Panc1 (cell line): Measurements from ENCODE around the gene CDK1. TPM values are rescaled to one million over a fixed set of nuclear protein-coding genes. Genes with fewer than 3 reads are reported as not detected.

Source experiments
- ATAC-seq: fragments of 200-7000 bp; cut with Tn5 transposase; 2 replicates; pipeline ENCODE4 v1.9.1; 2020; ENCODE audit warnings: mild to moderate bottlenecking, moderate library complexity
- BruUV-seq: library from RNA; stranded (reverse); fragments of 400-500 nt; replicated peaks from 2 replicates; lab custom pipeline; 2021; lab: Mats Ljungman, UMichigan
- CTCF ChIA-PET: fragments of 300-600 bp; sonication (Branson Sonifier 250); formaldehyde crosslinking; loops from one replicate; lab custom pipeline; 2022; ENCODE audit warnings: antibody characterized with exemption; lab: Charles Lee
- POLR2A ChIA-PET: fragments of 300-600 bp; sonication (Branson Sonifier 250); formaldehyde crosslinking; loops from one replicate; lab custom pipeline; 2022; ENCODE audit warnings: antibody characterized with exemption; lab: Charles Lee
- DNase-seq: peaks from one replicate; pipeline ENCODE4 v3.0.0-alpha.2; 2010; ENCODE audit warnings: low read depth, low spot score
- H3K27ac ChIP-seq: 2 replicates; pipeline ENCODE4 v1.5.1; 2011; ENCODE audit warnings: mild to moderate bottlenecking, low read length, inconsistent platforms
- H3K27me3 ChIP-seq: fragments of 200-500 bp; sonication (Bioruptor generic); 2 replicates; pipeline ENCODE4 v1.6.0; 2014; ENCODE audit warnings: low read length, inconsistent platforms; ENCODE audit not compliant: control insufficient read depth, insufficient read depth
- H3K36me3 ChIP-seq: fragments of 200-500 bp; sonication (Bioruptor generic); 2 replicates; pipeline ENCODE4 v1.5.1; 2014; ENCODE audit warnings: inconsistent platforms, mild to moderate bottlenecking, low read length, moderate library complexity; ENCODE audit not compliant: control insufficient read depth, insufficient read depth
- H3K4me1 ChIP-seq: 2 replicates; pipeline ENCODE4 v1.5.1; 2011; ENCODE audit warnings: inconsistent platforms, mild to moderate bottlenecking, low read length, moderate library complexity; ENCODE audit not compliant: control insufficient read depth, insufficient read depth
- H3K4me3 ChIP-seq, 2 experiments: 2 replicates each; pipeline ENCODE4 v1.5.1; 2011 to 2012; ENCODE audit warnings: low read depth in 2 of 2, low read length in 2 of 2, mild to moderate bottlenecking in 2 of 2, inconsistent platforms in 1 of 2, moderate library complexity in 1 of 2
- H3K9me3 ChIP-seq: fragments of 200-500 bp; sonication (Bioruptor generic); 2 replicates; pipeline ENCODE4 v1.5.1; 2014; ENCODE audit warnings: low read depth, mild to moderate bottlenecking, inconsistent platforms, low read length, moderate library complexity; ENCODE audit not compliant: control insufficient read depth, insufficient read depth
- CTCF ChIP-seq: fragments of 450-650 bp; IDR thresholded peaks from 2 replicates; pipeline ENCODE4 v1.5.1; 2017; ENCODE audit warnings: mild to moderate bottlenecking
- POLR2AphosphoS5 ChIP-seq: IDR thresholded peaks from 2 replicates; pipeline ENCODE4 v1.6.1; 2012; ENCODE audit warnings: mild to moderate bottlenecking, low read depth, low read length, moderate library complexity
- REST ChIP-seq, 2 experiments: IDR thresholded peaks; 2 replicates each; pipeline ENCODE4 v1.6.1; 2011 to 2012; ENCODE audit warnings: low read depth in 2 of 2, control low read depth in 1 of 2, low read length in 1 of 2, mild to moderate bottlenecking in 1 of 2, moderate library complexity in 1 of 2; ENCODE audit not compliant: insufficient read depth in 1 of 2
- SIN3A ChIP-seq: IDR thresholded peaks from 2 replicates; pipeline ENCODE4 v1.6.1; 2012; ENCODE audit warnings: low read depth, mild to moderate bottlenecking, low read length, moderate library complexity, borderline replicate concordance; ENCODE audit not compliant: insufficient read depth
- TCF7L2 ChIP-seq: IDR thresholded peaks from 2 replicates; pipeline ENCODE4 v1.6.1; 2011; ENCODE audit warnings: mild to moderate bottlenecking, low read depth, low read length, inconsistent platforms
- in situ Hi-C: cut with HindIII; loops from 2 replicates; pipeline ENCODE4 v1.10.0; 2016; ENCODE audit warnings: low sequenced_read_pairs, low pct_unique_long_range_greater_than_20kb
- intact Hi-C: fragments of 100-400 bp; cut with micrococcal nuclease; formaldehyde crosslinking; loops from one replicate; pipeline ENCODE4 v1.10.0; 2022; ENCODE audit not compliant: unreplicated experiment
- total RNA-seq: library from RNA; stranded (reverse); gene quantifications from one replicate; pipeline ENCODE4 v1.2.1, GENCODE V29; 2021; ENCODE audit not compliant: unreplicated experiment

The CDK1 gene
- total RNA-seq, 1 experiment from 2014 or later, result 75.5 TPM

- intact Hi-C loops (no loop called here), in situ Hi-C loops (no loop called here)
- no peaks in the 10 kb centered on the region for H3K27me3 ChIP-seq
- ATAC-seq, result no peak
- POLR2A ChIA-PET, result no interaction called here
- no peak overlapping the region for H3K4me3 ChIP-seq
- CTCF ChIA-PET, result no interaction called here
- H3K9me3 ChIP-seq, result no peaks in the 10 kb centered on the region
- no TSS peak for BruUV-seq
- no peak for DNase-seq
- H3K27ac ChIP-seq, result no peak overlapping the region
- H3K4me1 ChIP-seq, result no peaks in the 10 kb centered on the region
- no peaks in the 10 kb centered on the region; the same call in 1 of the 2 replicates for H3K36me3 ChIP-seq
- TF ChIP-seq TCF7L2 (no peak), CTCF (no peak), REST (IDR thresholded peaks at IDR 0.05; ENCODE audit: insufficient read depth in 1 of 2, low read depth in 2 of 2, low read length in 1 of 2) (no peak), SIN3A (no peak), POLR2AphosphoS5 (no peak)
Observed at GRCh38 chr10:60808036-60808435, 29.8 kb downstream of the CDK1 start.

GRCh38 chr10:60809157-60809556 lies 30.9 kb downstream of the CDK1 start:
- POLR2A ChIA-PET, result no interaction called here
- in situ Hi-C loops, result no loop called here
- no peak for TF ChIP-seq POLR2AphosphoS5
- no peak for TF ChIP-seq REST (IDR thresholded peaks at IDR 0.05; ENCODE audit: insufficient read depth in 1 of 2, low read depth in 2 of 2, low read length in 1 of 2)
- no peak for TF ChIP-seq CTCF
- no peak for TF ChIP-seq SIN3A
- TF ChIP-seq TCF7L2, result no peak
- Histone ChIP-seq H3K4me3 (no peak overlapping the region), H3K9me3 (no peaks in the 10 kb centered on the region), H3K27me3 (no peaks in the 10 kb centered on the region), H3K27ac (no peak overlapping the region), H3K36me3 (no peaks in the 10 kb centered on the region), H3K4me1 (no peaks in the 10 kb centered on the region)
- CTCF ChIA-PET, result no interaction called here
- no TSS peak for BruUV-seq
- intact Hi-C loops, result no loop called here
- no peak for ATAC-seq
- no peak for DNase-seq
